AG04450 (cell line): ENCODE results near the gene TOP2B. TPM values are rescaled to one million over a fixed set of nuclear protein-coding genes. Genes with fewer than 3 reads are reported as not detected.

Experiments used
- CTCF ChIA-PET: fragments of 300-600, 350-600 bp; formaldehyde crosslinking; extraction: SDS; loops from one replicate; lab custom pipeline; 2022; ENCODE audit warnings: antibody characterized with exemption, inconsistent platforms; lab: Charles Lee
- POLR2A ChIA-PET: fragments of 350-600 bp; formaldehyde crosslinking; extraction: SDS; loops from one replicate; lab custom pipeline; 2021; ENCODE audit warnings: antibody characterized with exemption, inconsistent platforms; lab: Yijun Ruan, JAX
- DNase-seq: peaks from one replicate; pipeline ENCODE4 v3.0.0-alpha.2; 2011; ENCODE audit warnings: low read depth, low spot score
- H3K27ac ChIP-seq: one replicate; pipeline ENCODE4 v1.5.1; 2012; ENCODE audit warnings: low read depth, low read length, control low read depth
- H3K27me3 ChIP-seq: one replicate; pipeline ENCODE4 v1.6.0; 2012; ENCODE audit warnings: low read length; ENCODE audit not compliant: control insufficient read depth, insufficient read depth
- H3K4me3 ChIP-seq: 2 replicates; pipeline ENCODE4 v1.5.1; 2011; ENCODE audit warnings: mild to moderate bottlenecking, low read depth, low read length, control low read depth
- H3K9me3 ChIP-seq: 2 replicates; pipeline ENCODE4 v1.5.1; 2012; ENCODE audit warnings: low read length; ENCODE audit not compliant: control insufficient read depth, insufficient read depth
- CTCF ChIP-seq: IDR thresholded peaks from 2 replicates; pipeline ENCODE4 v1.5.1; 2011; ENCODE audit warnings: low read depth, low read length, control low read depth, inconsistent platforms
- polyA plus RNA-seq: library from polyadenylated mRNA; depleted of rRNA; stranded (reverse); fragments of >200 nt; gene quantifications from 2 replicates; pipeline ENCODE4 v1.2.3, GENCODE V29; 2011

TOP2B gene
- polyA plus RNA-seq, 1 experiment, result 95.9 TPM

DNA sequence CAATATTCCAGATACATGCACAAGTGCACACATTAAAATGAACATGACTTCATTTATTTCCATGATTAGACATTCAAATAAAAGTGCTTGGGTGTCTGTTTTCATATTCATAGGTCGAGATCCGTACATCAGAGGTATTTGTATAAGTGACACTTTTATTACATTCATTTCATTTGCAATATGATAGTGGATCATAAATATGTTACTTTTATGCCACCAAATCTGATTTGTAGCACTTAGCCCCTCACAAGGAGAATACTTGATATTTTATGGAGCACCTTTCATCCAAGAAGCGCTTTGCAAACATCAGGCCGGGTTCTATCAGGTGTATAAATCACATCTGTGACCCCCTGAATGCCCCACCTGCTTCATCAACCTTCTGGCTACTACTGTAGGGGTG, 100.6 kb downstream of the TOP2B start:
- ChIA-PET CTCF (interaction anchor here (0.9 kb wide), 1 partner anchor 29 kb away, joined by 5 read pairs; no protein-coding TSS in a partner anchor), POLR2A (no interaction called here)

GRCh38 chr3:25563601-25564000, 101.1 kb downstream of the TOP2B start:
- no peak for TF ChIP-seq CTCF
- H3K27ac ChIP-seq, result no peak overlapping the region
- no peaks in the 10 kb centered on the region for H3K27me3 ChIP-seq
- H3K4me3 ChIP-seq, result no peak overlapping the region
- no peak for DNase-seq
- no peaks in the 10 kb centered on the region for H3K9me3 ChIP-seq
- POLR2A ChIA-PET, result no interaction called here
- CTCF ChIA-PET, result interaction anchor here (0.9 kb wide), 1 partner anchor 30 kb away, joined by 5 read pairs; no protein-coding TSS in a partner anchor

More for the DNA sequence above, 100.6 kb downstream of the TOP2B start:
- no peaks in the 10 kb centered on the region for H3K9me3 ChIP-seq
- no peak overlapping the region for H3K4me3 ChIP-seq
- no peaks in the 10 kb centered on the region for H3K27me3 ChIP-seq
- no peak overlapping the region for H3K27ac ChIP-seq
- TF ChIP-seq CTCF, result no peak
- no peak for DNase-seq

DNA sequence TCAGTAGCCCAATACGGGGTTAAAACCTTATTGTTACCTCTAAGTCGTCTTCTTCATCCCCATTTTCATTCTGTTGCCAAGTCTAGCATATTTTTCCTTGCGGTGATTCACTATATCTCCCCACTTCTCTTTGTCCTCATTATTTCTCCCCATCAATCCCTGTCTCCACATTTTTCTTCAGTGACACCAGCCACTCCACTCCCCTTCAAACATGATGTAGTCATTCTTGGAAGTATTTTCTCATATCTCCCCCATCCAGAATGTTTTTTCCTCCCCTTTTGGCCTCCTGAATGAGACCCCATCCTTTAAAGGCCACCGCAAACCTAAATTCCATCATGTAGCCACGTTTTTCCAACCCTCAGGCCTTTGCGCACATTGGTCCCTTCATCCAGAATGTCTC, 105.9 kb downstream of the TOP2B start:
- no peak for TF ChIP-seq CTCF
- POLR2A ChIA-PET, result no interaction called here
- Histone ChIP-seq H3K27ac (no peak overlapping the region), H3K4me3 (no peak overlapping the region), H3K9me3 (no peaks in the 10 kb centered on the region), H3K27me3 (no peaks in the 10 kb centered on the region)
- no peak for DNase-seq
- CTCF ChIA-PET, result no interaction called here

DNA sequence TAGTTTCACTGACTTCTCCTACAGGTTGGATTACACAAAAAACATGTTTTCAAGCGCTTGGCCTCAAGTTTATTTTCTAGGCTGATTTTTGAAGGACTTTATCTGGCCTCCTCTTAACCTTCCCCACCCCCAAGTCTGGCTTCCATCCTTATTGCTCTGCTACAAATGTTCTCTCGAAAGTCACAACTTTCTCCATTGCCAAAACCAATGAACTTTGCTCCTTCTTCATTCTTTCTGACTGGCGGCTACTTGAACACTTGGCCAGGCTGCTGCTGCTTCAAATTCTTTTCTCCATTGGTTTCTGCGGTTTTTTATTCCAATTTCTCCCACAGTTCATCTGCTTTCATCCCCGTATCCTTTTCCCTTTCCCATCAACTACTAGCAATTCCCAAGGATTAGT, 106.6 kb downstream of the TOP2B start:
- DNase-seq, result no peak
- CTCF ChIA-PET, result no interaction called here
- Histone ChIP-seq H3K4me3 (no peak overlapping the region), H3K9me3 (no peaks in the 10 kb centered on the region), H3K27me3 (no peaks in the 10 kb centered on the region), H3K27ac (no peak overlapping the region)
- POLR2A ChIA-PET, result no interaction called here
- TF ChIP-seq CTCF, result no peak

DNA sequence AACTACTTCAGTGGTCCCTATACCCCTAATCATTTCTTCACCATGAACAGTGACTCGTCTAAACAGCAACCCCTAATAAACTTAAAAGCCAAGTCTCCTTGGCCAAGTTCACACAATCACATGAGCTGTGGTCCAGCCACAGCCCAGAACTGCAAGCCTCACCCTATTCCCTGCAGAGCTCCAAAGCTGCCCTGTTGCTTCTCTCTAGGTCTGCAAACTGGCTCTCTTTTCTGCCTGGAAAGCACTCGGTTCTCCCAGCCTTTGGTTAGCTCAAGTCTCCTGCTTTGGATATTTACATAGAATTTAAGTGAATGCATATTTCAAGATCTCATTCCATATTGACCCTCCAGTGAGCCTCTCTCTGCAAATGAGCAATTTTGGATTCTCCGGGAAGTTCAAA, 107.0 kb downstream of the TOP2B start:
- H3K4me3 ChIP-seq, result no peak overlapping the region
- no peaks in the 10 kb centered on the region for H3K27me3 ChIP-seq
- POLR2A ChIA-PET, result no interaction called here
- no peak for TF ChIP-seq CTCF
- no peaks in the 10 kb centered on the region for H3K9me3 ChIP-seq
- H3K27ac ChIP-seq, result no peak overlapping the region
- DNase-seq, result no peak
- CTCF ChIA-PET, result no interaction called here
